UCSD-AML1 (cell line): ENCODE measurements around the gene MICAL1.

Experiments used
- DNase-seq: peaks from one replicate; lab custom pipeline; 2025; ENCODE audit not compliant: unreplicated experiment; lab: John Stamatoyannopoulos, UW

The MICAL1 gene

DNA sequence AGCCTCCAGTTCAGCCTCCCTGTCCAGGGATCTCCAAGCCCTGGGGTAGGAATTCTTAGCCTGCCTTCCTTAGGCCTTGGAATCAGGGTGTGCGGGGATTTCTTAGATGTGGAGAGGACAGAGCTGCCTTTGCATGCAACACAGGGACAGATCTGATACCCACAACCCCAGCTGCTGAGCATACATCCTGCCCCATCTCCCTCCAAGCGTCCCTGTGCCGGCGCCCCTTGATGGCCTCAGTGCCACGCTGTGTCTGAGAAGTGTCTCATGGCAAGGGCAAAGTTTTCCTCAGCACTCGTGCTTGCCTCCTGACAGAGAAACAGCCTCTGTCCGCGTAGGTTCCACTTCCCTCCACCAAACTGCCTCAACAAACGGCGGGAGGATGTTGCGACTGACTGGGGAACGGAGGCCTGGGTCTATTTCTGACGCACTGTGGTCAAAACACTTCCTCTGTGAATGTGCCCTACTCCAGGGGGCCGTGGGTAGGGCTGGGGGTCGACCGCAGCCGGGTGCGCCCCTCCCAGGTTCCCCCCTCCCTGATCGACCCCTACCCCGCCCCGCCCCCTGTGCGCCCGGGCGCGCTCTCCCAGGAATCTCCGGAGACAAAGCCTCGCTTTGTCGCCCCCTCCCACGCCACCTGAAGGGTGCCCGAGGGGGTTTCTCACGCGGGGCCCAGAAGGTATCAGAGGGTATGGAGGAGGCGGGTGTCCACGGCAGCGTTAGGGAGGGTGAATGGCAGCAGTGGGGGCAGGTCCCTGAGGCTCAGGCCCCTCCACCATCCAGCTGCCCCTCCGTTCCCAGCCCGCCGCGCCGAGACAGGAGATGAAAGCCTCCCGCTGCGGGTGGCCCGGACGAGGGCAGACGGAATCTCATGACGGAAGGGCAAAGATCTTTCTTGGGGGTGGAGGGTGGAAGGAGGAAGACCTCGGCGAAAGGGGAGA is 806 bp downstream of the MICAL1 start:
- peak; percentile 74 for DNase-seq

DNA sequence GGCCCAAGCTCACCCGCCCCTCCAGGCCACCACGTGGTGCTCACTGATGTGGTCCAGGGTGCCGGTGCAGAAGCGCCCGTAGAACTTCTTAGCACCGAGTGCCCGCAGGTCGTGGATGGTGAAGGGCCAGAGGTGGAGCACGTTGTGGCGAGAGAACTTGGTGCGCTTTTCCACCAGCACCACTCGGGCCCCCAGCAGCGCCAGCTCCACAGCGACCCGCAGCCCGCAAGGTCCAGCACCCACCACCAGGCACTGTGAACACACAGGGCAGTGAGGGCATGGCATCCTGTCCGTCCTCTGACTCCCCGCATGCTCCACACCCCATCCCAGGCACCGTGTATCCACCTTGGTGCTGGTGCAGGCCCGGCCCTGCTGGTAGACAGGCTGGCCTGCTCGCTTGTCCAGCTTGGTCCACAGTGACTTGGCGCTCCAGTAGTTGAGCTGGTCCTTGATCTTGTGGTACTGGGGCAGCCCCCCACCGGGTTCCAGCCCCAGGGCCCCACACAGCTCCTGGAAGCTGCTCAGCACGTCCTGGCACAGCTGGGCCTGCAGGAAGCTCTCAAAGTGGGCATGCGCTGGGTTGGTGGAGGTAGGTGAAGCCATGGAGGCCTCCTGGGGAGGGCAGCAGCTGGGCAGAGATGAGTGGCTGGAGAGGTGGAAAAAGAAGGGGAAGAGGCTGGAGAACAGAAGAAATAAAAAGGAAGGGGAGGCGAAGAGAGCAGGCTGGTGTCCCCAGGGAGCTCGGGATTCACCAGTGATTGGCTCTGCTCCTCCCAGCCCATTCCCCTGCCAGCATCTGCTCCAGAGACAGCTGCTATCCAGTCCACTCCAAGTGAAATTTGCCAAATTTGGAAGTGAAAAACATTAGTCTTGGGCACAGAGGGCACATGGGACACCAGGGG is 1.7 kb downstream of the MICAL1 start:
- no peak for DNase-seq

DNA sequence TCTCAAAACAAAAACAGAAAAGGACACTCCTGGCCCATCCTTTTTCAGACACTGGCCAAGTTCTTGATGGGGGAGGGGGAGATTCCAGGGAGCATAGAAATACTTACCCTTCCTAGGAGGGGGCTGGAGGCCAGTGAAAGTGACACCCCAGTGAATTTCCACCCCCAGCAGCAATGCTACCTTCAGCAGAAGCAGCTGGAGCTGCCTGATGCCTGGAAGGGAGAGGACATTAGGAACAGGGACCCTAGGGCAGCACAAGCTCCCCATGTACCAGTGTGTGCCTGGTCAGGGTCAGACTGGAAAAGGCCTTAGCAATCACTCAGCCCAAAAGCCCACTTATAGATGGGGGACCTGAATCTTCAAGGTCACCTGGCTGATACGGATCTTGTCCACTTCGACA is 2.4 kb downstream of the MICAL1 start:
- no peak for DNase-seq

DNA sequence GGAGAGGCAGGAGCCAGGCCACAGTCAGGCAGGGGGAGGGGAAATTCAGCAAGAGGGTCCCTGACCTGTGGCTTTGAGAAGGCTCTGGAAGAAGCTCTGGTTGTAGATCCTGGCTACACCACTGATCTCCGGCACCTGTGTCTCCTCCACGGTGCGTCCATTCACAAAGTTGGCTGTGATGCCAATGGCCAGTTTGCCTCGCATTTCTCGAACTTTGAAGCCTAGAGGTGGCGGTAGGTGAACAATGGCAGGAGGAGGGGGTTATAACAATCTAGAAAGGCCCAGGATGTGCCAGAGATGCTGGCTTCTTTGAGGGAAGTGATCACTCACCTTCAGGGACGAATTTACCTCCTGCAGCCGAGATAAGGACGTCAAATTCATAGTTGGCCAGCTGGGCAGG is 3.4 kb downstream of the MICAL1 start:
- no peak for DNase-seq

DNA sequence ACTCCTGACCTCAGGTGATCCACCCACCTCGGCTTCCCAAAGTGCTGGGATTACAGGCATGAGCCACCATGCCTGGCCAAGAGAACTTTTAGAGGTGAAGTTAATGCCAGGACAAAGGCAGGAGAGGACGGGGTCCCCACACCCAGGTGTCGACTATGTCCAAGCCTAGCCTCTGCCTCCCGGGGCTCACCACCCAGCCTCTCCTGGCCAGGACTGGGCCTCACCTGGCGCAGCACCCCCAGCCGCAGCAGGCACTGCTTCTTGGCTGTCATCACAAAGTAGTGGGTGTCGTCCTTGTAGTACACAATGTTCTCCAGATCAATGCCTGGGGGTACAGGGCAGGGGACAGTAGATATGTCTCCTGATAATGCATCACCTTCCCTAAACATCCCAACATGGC is 4.2 kb downstream of the MICAL1 start:
- DNase-seq: no peak

DNA sequence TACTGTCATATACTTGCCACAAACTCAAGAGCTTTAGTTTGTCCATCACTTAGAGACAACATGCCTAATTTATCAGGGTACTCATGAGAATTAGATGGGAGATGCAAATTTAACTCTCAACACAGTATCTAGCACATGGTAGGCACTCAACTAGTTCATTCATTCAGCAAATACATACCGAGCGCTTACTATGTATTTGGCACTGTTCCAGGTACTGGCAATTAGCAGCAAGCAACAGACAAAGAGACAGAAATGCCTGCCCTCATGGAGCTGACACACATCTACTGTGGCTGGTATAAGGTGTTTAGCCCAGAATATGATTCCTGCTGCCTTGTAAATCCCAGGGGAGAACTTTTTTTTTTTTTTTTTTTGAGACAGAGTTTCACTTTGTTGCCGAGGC is 4.8 kb downstream of the MICAL1 start:
- no peak for DNase-seq

DNA sequence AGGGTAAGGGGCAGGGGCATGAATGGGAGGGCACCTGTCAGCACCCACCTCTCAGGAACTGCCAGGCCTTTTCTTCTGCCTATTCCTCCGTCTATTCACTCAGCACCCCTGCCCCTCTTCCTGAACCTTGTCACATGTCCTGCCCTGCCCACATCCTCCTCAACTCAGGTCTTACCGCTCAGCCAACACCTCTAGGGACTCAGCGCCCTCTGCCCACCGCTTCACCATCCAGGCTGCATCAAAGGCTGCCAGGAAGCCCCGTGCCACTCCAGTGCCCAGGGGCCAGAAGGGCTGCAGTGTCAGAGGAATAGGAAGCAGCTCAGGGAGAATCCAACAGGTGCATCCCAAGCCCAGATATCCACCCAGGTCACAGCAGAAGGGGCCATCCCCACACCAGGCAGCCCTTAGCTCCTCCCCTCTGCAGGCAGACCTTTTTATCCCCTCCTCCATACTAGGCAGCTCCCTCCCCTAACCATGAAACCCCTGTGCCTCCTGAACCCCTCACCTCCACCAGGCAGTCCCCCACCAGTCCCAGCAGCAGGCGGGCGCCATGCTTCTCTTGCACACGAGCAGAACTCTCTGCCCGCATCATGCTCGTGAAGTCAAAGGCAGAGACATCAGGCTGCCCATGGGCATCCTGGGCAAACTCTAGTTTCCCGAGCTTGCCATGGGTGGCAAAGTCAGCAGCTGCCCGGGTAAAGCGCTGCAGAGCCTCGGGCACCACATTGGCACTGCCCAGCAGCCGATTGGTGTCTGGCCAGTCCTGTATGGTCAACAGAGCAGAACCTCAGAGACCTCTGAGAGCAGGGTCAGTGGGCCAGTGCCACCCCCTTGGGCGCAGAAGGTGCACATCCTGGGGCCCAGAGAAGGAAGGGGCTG is 5.5 kb downstream of the MICAL1 start:
- peak; percentile 32 for DNase-seq

DNA sequence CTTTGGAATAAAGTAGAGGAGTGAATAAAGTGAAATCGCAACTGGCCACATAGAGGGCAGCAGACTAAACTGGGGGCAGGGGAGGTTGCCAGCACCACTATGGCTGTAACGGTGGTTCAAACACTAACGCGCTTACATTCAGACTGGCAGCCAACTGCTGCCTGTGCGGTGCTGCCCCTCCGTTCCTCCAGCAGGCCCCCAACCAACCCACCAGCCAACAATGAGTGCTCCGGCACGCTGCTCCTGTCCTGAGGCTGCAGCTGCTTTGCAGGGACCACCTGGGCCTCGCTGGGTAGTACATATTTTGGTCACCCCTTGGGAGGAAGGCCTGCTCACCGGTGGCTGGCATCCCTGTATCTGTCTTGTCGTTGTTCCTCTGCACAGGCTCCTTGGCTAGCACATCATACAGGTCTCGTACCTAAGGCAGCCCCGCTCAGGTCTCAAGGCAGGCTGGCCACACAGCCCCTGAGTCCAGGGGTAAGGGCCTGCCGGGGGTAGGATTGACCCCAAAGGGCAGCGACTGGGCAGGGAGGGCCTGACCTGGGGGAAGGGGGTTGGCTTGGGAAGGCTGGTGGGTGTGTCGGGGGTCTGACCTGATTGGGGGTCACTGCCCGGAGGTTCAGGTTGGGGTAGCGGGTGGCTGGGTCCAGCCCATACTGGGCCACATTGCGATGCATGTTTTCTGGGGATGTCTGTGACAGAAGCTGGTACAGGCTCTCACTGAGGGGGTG is 6.3 kb downstream of the MICAL1 start:
- DNase-seq: no peak

DNA sequence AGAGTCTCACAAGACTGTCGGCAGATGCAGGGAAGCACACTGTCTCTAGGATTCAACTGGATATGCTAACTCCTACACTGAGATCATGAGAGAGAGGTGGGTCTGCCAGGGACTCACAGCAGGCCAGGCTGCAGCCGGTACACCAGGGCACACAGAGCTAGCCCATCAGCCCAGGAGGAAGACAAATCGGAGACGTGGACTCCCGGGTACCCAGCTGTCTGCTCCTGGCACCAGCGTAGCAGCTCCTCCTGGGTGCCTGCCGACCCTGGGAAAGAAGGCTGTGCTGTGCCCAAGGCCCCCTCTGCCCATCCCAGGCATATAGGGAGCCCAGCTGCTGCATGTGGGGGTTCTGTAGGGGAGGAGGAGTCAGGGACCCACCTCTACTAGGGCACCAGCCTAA is 7.0 kb downstream of the MICAL1 start:
- DNase-seq: no peak

DNA sequence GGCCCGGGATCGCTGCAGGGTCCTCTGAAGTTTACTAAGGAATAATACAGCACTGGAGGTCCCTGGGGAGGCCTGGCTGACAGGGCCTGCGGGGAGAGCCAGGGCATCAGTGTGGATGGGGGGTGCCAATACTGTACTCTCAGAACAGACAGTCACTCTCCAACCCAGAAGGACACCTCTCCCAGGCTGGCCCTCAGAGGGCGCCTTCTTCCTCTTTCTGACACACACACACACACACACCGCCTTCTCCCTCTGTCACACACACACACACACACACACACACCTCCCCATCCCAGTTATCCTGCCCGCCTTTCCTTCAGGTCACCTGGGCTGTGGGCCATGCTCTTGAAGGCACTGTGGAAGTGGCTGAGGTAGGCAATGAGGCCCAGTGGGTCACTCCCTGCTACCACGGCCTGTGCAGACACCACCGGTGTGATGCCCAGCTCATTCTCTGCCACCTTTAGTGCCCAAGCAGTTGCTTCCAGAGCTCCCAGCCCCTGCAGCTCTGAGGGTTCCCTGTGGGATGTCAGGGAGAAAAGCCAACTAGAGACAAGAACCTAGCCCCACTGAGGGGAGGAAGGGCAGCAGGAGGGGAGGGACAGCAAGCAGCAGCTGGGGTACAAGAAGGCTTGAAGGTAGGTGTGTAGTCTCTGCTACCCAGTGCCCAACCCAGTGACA is 7.6 kb downstream of the MICAL1 start:
- DNase-seq: peak; percentile 35

DNA sequence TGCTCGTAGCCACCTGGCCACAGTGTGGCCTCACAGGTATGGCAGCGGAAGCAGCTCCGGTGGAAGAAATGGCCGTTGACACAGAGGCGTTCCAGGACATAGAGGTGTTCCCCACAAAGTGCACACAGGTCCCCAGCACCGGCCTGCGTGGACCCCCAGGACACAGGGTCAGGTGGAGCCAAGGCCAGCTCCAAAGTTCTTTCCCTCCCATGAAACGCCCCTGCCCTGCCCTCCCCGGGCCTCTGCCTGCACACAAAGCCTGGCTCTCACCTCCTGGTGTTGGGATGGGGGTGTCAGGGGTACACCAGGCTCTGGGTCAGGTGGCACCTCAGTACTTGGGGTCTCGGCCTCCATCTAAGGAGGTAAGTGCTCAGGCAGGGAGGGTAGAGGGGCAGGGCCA is 8.5 kb downstream of the MICAL1 start:
- no peak for DNase-seq

DNA sequence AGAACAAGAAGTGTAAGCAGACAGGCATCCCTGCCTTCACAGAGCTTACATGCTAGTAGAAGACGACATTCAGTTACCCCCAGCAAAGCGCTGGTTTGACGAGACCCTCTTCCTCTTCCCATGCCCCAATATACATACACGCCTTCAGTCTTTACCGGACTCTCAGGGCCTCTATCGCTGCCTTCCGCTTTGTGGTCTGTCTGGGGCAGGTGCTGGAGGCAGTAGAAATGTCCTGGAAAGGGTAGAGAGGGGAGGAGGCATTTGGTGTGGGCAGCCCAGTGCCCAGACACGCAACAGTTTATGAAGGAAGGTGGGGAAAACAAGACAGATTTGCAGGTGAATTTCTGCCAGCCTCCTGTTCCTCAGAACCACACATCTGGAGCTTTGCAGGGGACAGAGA is 9.0 kb downstream of the MICAL1 start:
- no peak for DNase-seq

DNA sequence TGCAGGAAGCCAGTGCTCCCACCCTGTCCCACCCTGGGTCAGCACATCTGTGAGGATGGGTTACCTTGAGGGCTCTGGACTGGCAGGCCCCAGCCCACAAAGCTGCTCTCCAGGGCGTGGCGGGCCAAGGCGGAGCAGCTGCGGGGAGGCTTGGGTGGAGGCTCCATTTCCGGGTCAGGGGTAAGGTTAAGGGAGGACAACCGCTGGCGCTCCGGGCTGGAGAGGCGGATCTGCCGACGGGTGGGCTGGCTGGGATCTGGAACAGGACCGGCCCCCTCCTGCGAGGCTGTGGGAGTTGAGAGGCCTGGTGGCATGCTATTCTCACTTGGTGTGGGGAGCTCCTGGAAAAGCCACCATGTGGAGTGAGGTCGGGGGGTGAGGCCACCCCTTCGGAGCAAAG is 9.5 kb downstream of the MICAL1 start:
- DNase-seq: no peak

DNA sequence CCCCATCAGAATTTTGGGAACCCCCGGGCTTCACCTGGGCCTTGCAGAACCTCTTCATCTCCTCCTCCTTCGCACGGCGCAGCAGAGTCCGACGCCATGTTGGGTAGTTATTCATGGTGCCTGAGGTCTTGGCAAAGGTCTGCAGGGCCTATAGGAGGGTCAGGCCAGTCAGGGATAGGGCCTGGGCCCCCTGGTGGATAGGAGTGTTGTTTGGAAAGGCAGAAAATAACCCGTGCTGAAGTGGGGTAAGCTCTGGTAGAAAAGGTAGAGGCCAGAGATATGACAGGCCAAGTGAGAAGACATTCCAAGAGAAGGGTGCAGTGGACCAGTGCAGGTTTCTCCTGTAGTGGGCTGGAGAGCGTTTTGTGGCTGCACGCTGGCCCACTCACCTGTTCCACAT is 10.2 kb downstream of the MICAL1 start:
- DNase-seq: no peak

DNA sequence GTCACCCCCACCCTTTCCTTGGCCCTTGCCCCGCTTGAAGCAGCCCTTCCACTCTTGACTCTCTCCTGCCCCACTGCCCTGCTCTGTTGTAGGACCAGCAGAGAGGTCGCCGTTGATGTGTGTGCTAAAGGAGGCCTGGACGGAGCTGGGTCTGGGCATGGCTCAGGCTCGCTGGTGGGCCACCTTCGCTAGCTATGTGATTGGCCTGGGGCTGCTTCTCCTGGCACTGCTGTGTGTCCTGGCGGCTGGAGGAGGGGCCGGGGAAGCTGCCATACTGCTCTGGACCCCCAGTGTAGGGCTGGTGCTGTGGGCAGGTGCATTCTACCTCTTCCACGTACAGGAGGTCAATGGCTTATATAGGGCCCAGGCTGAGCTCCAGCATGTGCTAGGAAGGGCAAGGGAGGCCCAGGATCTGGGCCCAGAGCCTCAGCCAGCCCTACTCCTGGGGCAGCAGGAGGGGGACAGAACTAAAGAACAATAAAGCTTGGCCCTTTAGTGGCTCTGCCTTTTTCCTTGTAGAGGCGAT is 12.1 kb downstream of the MICAL1 start:
- no peak for DNase-seq

DNA sequence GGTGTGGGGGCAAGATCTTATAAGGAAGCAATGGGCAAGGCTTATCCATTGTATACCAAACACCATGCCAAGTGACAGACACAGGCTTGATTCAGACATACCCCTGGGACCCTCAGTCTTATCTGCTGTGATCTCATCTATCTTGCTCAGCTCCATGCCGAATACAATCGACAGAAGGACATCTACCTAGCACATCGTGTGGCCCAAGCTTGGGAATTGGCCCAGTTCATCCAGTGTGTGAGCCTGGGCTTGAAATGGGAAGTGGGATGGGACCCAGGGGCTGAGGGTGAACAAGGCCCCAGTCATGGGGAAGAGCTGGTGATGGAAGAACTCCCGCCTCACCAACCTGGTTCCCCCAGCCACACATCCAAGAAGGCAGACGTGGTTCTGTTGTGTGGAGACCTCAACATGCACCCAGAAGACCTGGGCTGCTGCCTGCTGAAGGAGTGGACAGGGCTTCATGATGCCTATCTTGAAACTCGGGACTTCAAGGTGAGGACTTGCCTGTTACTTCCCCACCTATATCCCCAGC is 13.1 kb downstream of the MICAL1 start:
- DNase-seq: no peak

DNA sequence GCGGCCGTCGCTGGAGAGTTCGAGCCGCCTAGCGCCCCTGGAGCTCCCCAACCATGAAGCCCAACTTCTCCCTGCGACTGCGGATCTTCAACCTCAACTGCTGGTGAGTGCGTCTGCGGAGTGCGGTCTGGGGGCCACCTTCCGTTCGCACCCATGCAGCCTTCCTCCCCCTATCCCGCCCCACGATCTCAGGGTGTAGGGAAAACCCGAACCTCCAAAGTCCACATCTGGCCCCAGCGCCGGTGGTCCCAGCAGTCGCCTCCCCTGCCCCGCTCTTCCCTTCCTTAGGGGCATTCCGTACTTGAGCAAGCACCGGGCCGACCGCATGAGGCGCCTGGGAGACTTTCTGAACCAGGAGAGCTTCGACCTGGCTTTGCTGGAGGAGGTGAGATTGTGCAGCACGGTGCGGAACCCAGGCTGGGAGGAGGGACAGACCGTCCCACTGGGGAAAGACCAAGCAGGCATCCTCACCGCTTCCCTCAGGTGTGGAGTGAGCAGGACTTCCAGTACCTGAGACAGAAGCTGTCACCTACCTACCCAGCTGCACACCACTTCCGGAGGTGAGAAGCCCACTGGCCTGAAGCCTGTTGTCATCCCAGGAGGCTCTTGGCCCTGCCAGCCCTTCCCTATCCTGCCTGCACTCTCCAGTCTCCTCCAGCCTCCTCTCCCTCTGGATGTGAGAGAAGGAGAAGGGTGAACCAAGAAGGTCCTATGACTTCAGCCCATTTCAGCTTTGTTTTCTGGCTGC is 14.3 kb downstream of the MICAL1 start:
- DNase-seq: peak; percentile 59

DNA sequence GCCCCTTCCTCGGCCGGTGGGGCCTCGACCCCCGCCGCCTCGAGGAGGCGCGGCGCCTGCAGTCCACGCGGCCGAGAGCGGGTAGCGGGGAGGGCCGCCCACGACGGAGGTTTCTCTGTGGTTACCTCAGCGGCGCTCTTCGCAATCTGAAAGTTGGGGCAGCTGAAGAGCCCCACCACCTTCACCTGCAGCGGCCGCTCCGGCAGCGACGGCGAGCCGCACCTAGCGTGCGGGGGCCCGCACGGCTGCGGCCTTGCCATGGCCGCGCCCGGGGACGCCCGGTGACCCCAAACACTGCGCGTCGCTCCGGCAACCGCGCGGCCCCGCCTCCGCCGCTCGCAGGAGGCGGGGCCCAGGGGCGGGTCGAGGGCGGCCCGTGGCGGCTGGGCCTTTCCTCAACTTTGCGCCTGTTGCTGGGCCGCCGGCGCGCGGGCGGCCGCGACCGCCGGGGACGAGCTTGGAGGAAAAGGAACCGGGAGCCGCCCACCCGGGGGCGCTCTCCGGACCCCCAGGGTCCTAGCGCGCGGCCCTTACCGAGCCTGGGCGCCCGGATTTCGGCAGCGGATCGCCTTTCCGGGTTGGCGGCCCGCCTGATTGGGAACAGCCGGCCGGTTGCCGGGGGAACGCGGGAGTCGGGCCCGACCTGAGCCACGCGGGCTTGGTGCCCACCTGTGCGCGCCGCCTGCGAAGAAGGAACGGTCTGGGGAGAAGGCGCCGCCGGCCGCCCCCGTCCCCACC is 15.1 kb downstream of the MICAL1 start, which contains the start of the genes PPIL6 and SMPD2:
PPIL6 (minus strand) TSS at position 298 of the 738 bp plus-strand sequence; CDS start at position 260, 38 bp downstream.
SMPD2 (plus strand) TSS at position 394 of the 738 bp plus-strand sequence. CDS start 398 bp downstream, outside the sequence.
- peak; percentile 93 for DNase-seq
